ENCODE results near the gene SEMA5A.

SEMA5A gene

GRCh38 chr5:9196403-9197227 is 349.3 kb downstream of the SEMA5A start:
- Histone ChIP-seq H3K27ac (replicated peaks; ENCODE audit: low read length) (peak overlapping the region; percentile 99), H2BK5ac (ENCODE audit: low read length) (peak overlapping the region; percentile 17), H3K9ac (ENCODE audit: low read depth, low read length, poor library complexity) (peak overlapping the region; percentile 5), H3K23ac (ENCODE audit: low read depth, low read length, poor library complexity) (no peak overlapping the region), H2BK120ac (ENCODE audit: low read depth, low read length) (no peak overlapping the region), H3K9me3 (replicated peaks in 1 of 2; ENCODE audit: control insufficient read depth in 2 of 2, insufficient read depth in 1 of 2, low read depth in 1 of 2, low read length in 2 of 2) (no peaks in the 10 kb centered on the region), H3K14ac (ENCODE audit: low read length) (no peak overlapping the region), H3K79me1 (ENCODE audit: low read depth, low read length) (no peaks in the 10 kb centered on the region), H3K4me2 (ENCODE audit: insufficient read depth, low read length, poor library complexity, severe bottlenecking) (peak overlapping the region; percentile 48), H3K4ac (ENCODE audit: low read length) (no peak overlapping the region), H4K8ac (ENCODE audit: low read depth, low read length) (no peak overlapping the region), H4K91ac (ENCODE audit: low read depth, low read length, poor library complexity) (peak overlapping the region; percentile 13), H3K18ac (ENCODE audit: low read length) (peak overlapping the region; percentile 98), H3K36me3 (replicated peaks in 1 of 2; ENCODE audit: control insufficient read depth in 2 of 2, insufficient read depth in 2 of 2, low read length in 2 of 2) (peaks cover 0 to 4% of the 10 kb centered on the region in 2 donors), H2BK15ac (ENCODE audit: low read length) (no peak overlapping the region), H2AK5ac (ENCODE audit: low read depth, low read length) (peak overlapping the region; percentile 2), H3K4me3 (ENCODE audit: low read length in 2 of 2) (no peak overlapping the region), H2BK12ac (ENCODE audit: low read length) (no peak overlapping the region), H3K4me1 (ENCODE audit: control insufficient read depth in 2 of 2, insufficient read depth in 1 of 2, low read depth in 1 of 2, low read length in 2 of 2) (peaks cover 19 to 36% of the 10 kb centered on the region in 2 donors), H3K27me3 (ENCODE audit: control insufficient read depth in 3 of 3, insufficient read depth in 3 of 3, low read depth in 1 of 3, low read length in 3 of 3) (no peaks in the 10 kb centered on the region), H2AFZ (ENCODE audit: low read length) (no peak overlapping the region)
- no CpG with 5 or more reads among the region's 13 CpGs for WGBS, 2 donors (ENCODE audit: extremely low coverage in 2 of 2, insufficient read length in 2 of 2, insufficient replicate concordance in 1 of 2)
- peak; percentile 95 for DNase-seq (ENCODE audit: low spot score)

GRCh38 chr5:9194509-9194908 is 351.4 kb downstream of the SEMA5A start:
- WGBS, 2 donors (ENCODE audit: extremely low coverage in 2 of 2, insufficient read length in 2 of 2, insufficient replicate concordance in 1 of 2), result no CpG with 5 or more reads among the region's 3 CpGs
- Histone ChIP-seq H4K8ac (ENCODE audit: low read depth, low read length) (no peak overlapping the region), H3K14ac (ENCODE audit: low read length) (no peak overlapping the region), H2AFZ (ENCODE audit: low read length) (no peak overlapping the region), H2AK5ac (ENCODE audit: low read depth, low read length) (no peak overlapping the region), H3K4me3 (ENCODE audit: low read length in 2 of 2) (no peak overlapping the region), H3K4ac (ENCODE audit: low read length) (no peak overlapping the region), H4K91ac (ENCODE audit: low read depth, low read length, poor library complexity) (no peak overlapping the region), H3K36me3 (replicated peaks in 1 of 2; ENCODE audit: control insufficient read depth in 2 of 2, insufficient read depth in 2 of 2, low read length in 2 of 2) (peaks cover 0 to 2% of the 10 kb centered on the region in 2 donors), H3K23ac (ENCODE audit: low read depth, low read length, poor library complexity) (no peak overlapping the region), H3K27ac (replicated peaks; ENCODE audit: low read length) (peak overlapping the region; percentile 20), H3K4me2 (ENCODE audit: insufficient read depth, low read length, poor library complexity, severe bottlenecking) (no peak overlapping the region), H3K4me1 (ENCODE audit: control insufficient read depth in 2 of 2, insufficient read depth in 1 of 2, low read depth in 1 of 2, low read length in 2 of 2) (peaks cover 19 to 34% of the 10 kb centered on the region in 2 donors), H3K27me3 (ENCODE audit: control insufficient read depth in 3 of 3, insufficient read depth in 3 of 3, low read depth in 1 of 3, low read length in 3 of 3) (no peaks in the 10 kb centered on the region), H2BK120ac (ENCODE audit: low read depth, low read length) (no peak overlapping the region), H3K18ac (ENCODE audit: low read length) (no peak overlapping the region), H3K9ac (ENCODE audit: low read depth, low read length, poor library complexity) (no peak overlapping the region), H2BK12ac (ENCODE audit: low read length) (no peak overlapping the region), H3K9me3 (replicated peaks in 1 of 2; ENCODE audit: control insufficient read depth in 2 of 2, insufficient read depth in 1 of 2, low read depth in 1 of 2, low read length in 2 of 2) (no peaks in the 10 kb centered on the region), H2BK5ac (ENCODE audit: low read length) (no peak overlapping the region), H2BK15ac (ENCODE audit: low read length) (no peak overlapping the region), H3K79me1 (ENCODE audit: low read depth, low read length) (no peaks in the 10 kb centered on the region)
- DNase-seq (ENCODE audit: low spot score), result no peak

- peaks cover 0 to 6% of the 10 kb centered on the region in 2 donors for H3K36me3 ChIP-seq (replicated peaks in 1 of 2; ENCODE audit: control insufficient read depth in 2 of 2, insufficient read depth in 2 of 2, low read length in 2 of 2)
- H2AK5ac ChIP-seq (ENCODE audit: low read depth, low read length), result no peak overlapping the region
- WGBS, 2 donors (ENCODE audit: extremely low coverage in 2 of 2, insufficient read length in 2 of 2, insufficient replicate concordance in 1 of 2), result no CpG with 5 or more reads among the region's 2 CpGs
- H2BK15ac ChIP-seq (ENCODE audit: low read length), result no peak overlapping the region
- H3K9me3 ChIP-seq (replicated peaks in 1 of 2; ENCODE audit: control insufficient read depth in 2 of 2, insufficient read depth in 1 of 2, low read depth in 1 of 2, low read length in 2 of 2), result peaks cover 0 to 3% of the 10 kb centered on the region in 2 donors
- H3K9ac ChIP-seq (ENCODE audit: low read depth, low read length, poor library complexity), result no peak overlapping the region
- no peak overlapping the region for H2BK12ac ChIP-seq (ENCODE audit: low read length)
- peaks cover 11 to 20% of the 10 kb centered on the region in 2 donors for H3K4me1 ChIP-seq (ENCODE audit: control insufficient read depth in 2 of 2, insufficient read depth in 1 of 2, low read depth in 1 of 2, low read length in 2 of 2)
- H2BK120ac ChIP-seq (ENCODE audit: low read depth, low read length), result no peak overlapping the region
- no peak overlapping the region for H3K4me3 ChIP-seq (ENCODE audit: low read length in 2 of 2)
- no peak overlapping the region for H3K23ac ChIP-seq (ENCODE audit: low read depth, low read length, poor library complexity)
- no peak overlapping the region for H3K4me2 ChIP-seq (ENCODE audit: insufficient read depth, low read length, poor library complexity, severe bottlenecking)
- no peak for DNase-seq (ENCODE audit: low spot score)
- H3K79me1 ChIP-seq (ENCODE audit: low read depth, low read length), result no peaks in the 10 kb centered on the region
- H4K91ac ChIP-seq (ENCODE audit: low read depth, low read length, poor library complexity), result no peak overlapping the region
- no peak overlapping the region for H2BK5ac ChIP-seq (ENCODE audit: low read length)
- no peak overlapping the region for H4K8ac ChIP-seq (ENCODE audit: low read depth, low read length)
- no peaks in the 10 kb centered on the region for H3K27me3 ChIP-seq (ENCODE audit: control insufficient read depth in 3 of 3, insufficient read depth in 3 of 3, low read depth in 1 of 3, low read length in 3 of 3)
- H3K14ac ChIP-seq (ENCODE audit: low read length), result no peak overlapping the region
- no peak overlapping the region for H3K4ac ChIP-seq (ENCODE audit: low read length)
- peak overlapping the region; percentile 20 for H3K18ac ChIP-seq (ENCODE audit: low read length)
- H2AFZ ChIP-seq (ENCODE audit: low read length), result no peak overlapping the region
- H3K27ac ChIP-seq (replicated peaks; ENCODE audit: low read length), result peak overlapping the region; percentile 17
These were observed 353.6 kb downstream of the SEMA5A start for GRCh38 chr5:9192266-9192665.

- H3K4me2 ChIP-seq (ENCODE audit: insufficient read depth, low read length, poor library complexity, severe bottlenecking), result no peak overlapping the region
- no peak overlapping the region for H2BK12ac ChIP-seq (ENCODE audit: low read length)
- H4K8ac ChIP-seq (ENCODE audit: low read depth, low read length), result no peak overlapping the region
- no peaks in the 10 kb centered on the region for H3K79me1 ChIP-seq (ENCODE audit: low read depth, low read length)
- H3K4me3 ChIP-seq (ENCODE audit: low read length in 2 of 2), result no peak overlapping the region
- H2BK120ac ChIP-seq (ENCODE audit: low read depth, low read length), result no peak overlapping the region
- H2AFZ ChIP-seq (ENCODE audit: low read length), result no peak overlapping the region
- H3K4ac ChIP-seq (ENCODE audit: low read length), result no peak overlapping the region
- no peaks in the 10 kb centered on the region for H3K27me3 ChIP-seq (ENCODE audit: control insufficient read depth in 3 of 3, insufficient read depth in 3 of 3, low read depth in 1 of 3, low read length in 3 of 3)
- H3K27ac ChIP-seq (replicated peaks; ENCODE audit: low read length), result no peak overlapping the region
- no peak overlapping the region for H2BK15ac ChIP-seq (ENCODE audit: low read length)
- no peak overlapping the region for H2BK5ac ChIP-seq (ENCODE audit: low read length)
- no peak overlapping the region for H4K91ac ChIP-seq (ENCODE audit: low read depth, low read length, poor library complexity)
- peaks cover 0 to 3% of the 10 kb centered on the region in 2 donors for H3K9me3 ChIP-seq (replicated peaks in 1 of 2; ENCODE audit: control insufficient read depth in 2 of 2, insufficient read depth in 1 of 2, low read depth in 1 of 2, low read length in 2 of 2)
- no CpG with 5 or more reads among the region's 1 CpG for WGBS, 2 donors (ENCODE audit: extremely low coverage in 2 of 2, insufficient read length in 2 of 2, insufficient replicate concordance in 1 of 2)
- no peak overlapping the region for H3K23ac ChIP-seq (ENCODE audit: low read depth, low read length, poor library complexity)
- H3K36me3 ChIP-seq (replicated peaks in 1 of 2; ENCODE audit: control insufficient read depth in 2 of 2, insufficient read depth in 2 of 2, low read length in 2 of 2), result peaks cover 0 to 4% of the 10 kb centered on the region in 2 donors
- peaks cover 6 to 11% of the 10 kb centered on the region in 2 donors for H3K4me1 ChIP-seq (ENCODE audit: control insufficient read depth in 2 of 2, insufficient read depth in 1 of 2, low read depth in 1 of 2, low read length in 2 of 2)
- no peak overlapping the region for H3K14ac ChIP-seq (ENCODE audit: low read length)
- no peak for DNase-seq (ENCODE audit: low spot score)
- H2AK5ac ChIP-seq (ENCODE audit: low read depth, low read length), result no peak overlapping the region
- no peak overlapping the region for H3K18ac ChIP-seq (ENCODE audit: low read length)
- H3K9ac ChIP-seq (ENCODE audit: low read depth, low read length, poor library complexity), result no peak overlapping the region
These were observed 356.2 kb downstream of the SEMA5A start for GRCh38 chr5:9189681-9190080.
